GM18498 (cell line): ENCODE data around the gene ELMO1.
A peak's percentile ranks its signal among the peaks of the same experiment; 100 is the strongest.

ENCODE experiments used
- ATAC-seq: cut with Tn5 transposase; IDR thresholded peaks from one replicate; pipeline ENCODE4 v1.9.1; 2021; ENCODE audit warnings: mild to moderate bottlenecking, moderate library complexity; ENCODE audit not compliant: unreplicated experiment

Gene ELMO1

GRCh38 chr7:37448636-37449361, at the start of gene ELMO1:
TSS of gene ELMO1 (minus strand) at chr7:37448864. CDS start at chr7:37342690, 106,174 bp downstream.
- ATAC-seq = peak; percentile 95

- no peak for ATAC-seq
Measured at GRCh38 chr7:37497576-37497975, 48.9 kb upstream of the ELMO1 start.

- ATAC-seq = no peak
Measured at GRCh38 chr7:37495574-37496184, 47.0 kb upstream of the ELMO1 start.

GRCh38 chr7:37494926-37495325, 46.3 kb upstream of the ELMO1 start:
- ATAC-seq = peak; percentile 78

- ATAC-seq = no peak
Measured at GRCh38 chr7:37493810-37494209, 45.1 kb upstream of the ELMO1 start.

GRCh38 chr7:37493123-37493522, 44.5 kb upstream of the ELMO1 start:
- ATAC-seq = no peak

GRCh38 chr7:37491919-37492694, 43.4 kb upstream of the ELMO1 start:
- ATAC-seq = no peak

- ATAC-seq = no peak
Measured at GRCh38 chr7:37489703-37490102, 41.0 kb upstream of the ELMO1 start.

GRCh38 chr7:37488163-37488764, 39.6 kb upstream of the ELMO1 start:
- ATAC-seq = no peak

GRCh38 chr7:37484426-37485073, 35.9 kb upstream of the ELMO1 start:
- ATAC-seq = no peak

GRCh38 chr7:37483627-37484026, 35.0 kb upstream of the ELMO1 start:
- no peak for ATAC-seq

- ATAC-seq = no peak
Measured at GRCh38 chr7:37482953-37483352, 34.3 kb upstream of the ELMO1 start.

GRCh38 chr7:37482505-37482904, 33.8 kb upstream of the ELMO1 start:
- ATAC-seq = no peak

- no peak for ATAC-seq
Measured at GRCh38 chr7:37481722-37482288, 33.1 kb upstream of the ELMO1 start.

GRCh38 chr7:37481154-37481553, 32.5 kb upstream of the ELMO1 start:
- ATAC-seq = no peak

- ATAC-seq = no peak
Measured at GRCh38 chr7:37480041-37481031, 31.7 kb upstream of the ELMO1 start.

GRCh38 chr7:37476881-37477450, 28.3 kb upstream of the ELMO1 start:
- no peak for ATAC-seq

- no peak for ATAC-seq
Measured at GRCh38 chr7:37476428-37476827, 27.8 kb upstream of the ELMO1 start.

- ATAC-seq = no peak
Measured at GRCh38 chr7:37475646-37476045, 27.0 kb upstream of the ELMO1 start.
